Loucy (cell line): ENCODE measurements around the gene CLSTN2.

Experiments
- CTCF ChIP-seq: fragments of 200-600 bp; sonication (generic); conservative IDR thresholded peaks from 2 replicates; pipeline ENCODE4 v1.5.1; 2014; ENCODE audit warnings: mild to moderate bottlenecking, antibody characterized with exemption, low read length
- EZH2phosphoT487 ChIP-seq: fragments of 200-600 bp; IDR thresholded peaks from 2 replicates; pipeline ENCODE4 v1.6.1; 2018; ENCODE audit warnings: antibody characterized with exemption, mild to moderate bottlenecking, moderate library complexity, borderline replicate concordance

DNA sequence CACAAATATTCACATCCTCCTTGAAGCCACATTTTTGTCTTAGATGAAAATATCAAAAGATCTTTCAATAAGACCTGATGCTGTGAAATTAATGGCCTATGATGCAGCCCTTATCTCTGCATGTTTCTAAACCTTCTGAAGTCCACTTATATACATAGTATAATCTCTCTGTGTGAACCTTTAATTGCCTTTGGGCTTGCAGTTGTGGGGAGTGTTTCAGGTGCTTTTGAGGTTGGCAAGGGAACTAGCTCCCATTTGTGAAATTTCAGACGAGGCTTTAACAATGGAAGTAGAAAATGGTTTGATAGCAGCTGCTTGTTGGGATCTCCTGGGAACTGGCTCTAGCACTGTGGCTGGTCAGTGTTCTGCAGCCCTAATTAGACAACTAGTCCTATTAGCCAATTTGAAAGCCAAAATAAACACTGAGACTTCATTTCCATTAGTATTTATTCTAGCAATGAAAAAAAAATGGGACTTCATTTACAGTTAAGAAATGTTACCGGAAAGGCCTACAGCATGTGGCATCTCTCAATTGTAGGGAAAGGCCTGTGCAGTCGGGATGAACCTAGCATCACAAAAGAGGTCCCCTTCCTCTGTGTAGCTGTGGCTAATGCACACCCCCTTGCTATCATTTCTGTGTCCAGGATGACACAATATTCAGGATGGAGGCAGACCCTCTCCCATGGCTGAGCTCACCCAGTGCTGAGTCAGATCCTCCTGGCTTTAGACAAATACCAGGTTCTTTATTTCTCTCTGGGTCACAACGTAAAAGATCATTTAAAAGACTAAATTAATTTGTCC lies 602.1 kb downstream of the CLSTN2 start:
- TF ChIP-seq CTCF (no peak), EZH2phosphoT487 (no peak)
